ENCODE results near the gene VCL. TPM values are rescaled to one million over a fixed set of nuclear protein-coding genes. Genes with fewer than 3 reads are reported as not detected.

VCL gene
- total RNA-seq, 1 experiment from 2014 or later, result 106 TPM

- TF ChIP-seq TCF7L2 (IDR thresholded peaks at IDR 0.05; ENCODE audit: borderline replicate concordance, extremely low read depth, insufficient read depth, insufficient read length), result no peak
Measured at GRCh38 chr10:74063256-74063655, 65.3 kb downstream of the VCL start (continued).

GRCh38 chr10:74067373-74068352 is 69.7 kb downstream of the VCL start:
- RAD21 ChIA-PET (ENCODE audit: low non-redundant PET in 1 of 2, low total read pairs in 2 of 2, uncharacterized antibody in 2 of 2, unreplicated experiment in 2 of 2), result no interaction called here
- Histone ChIP-seq H3K36me3 (ENCODE audit: control insufficient read depth in 1 of 2, insufficient read depth in 2 of 2, low read length in 2 of 2) (peaks cover 0 to 22% of the 10 kb centered on the region in 2 experiments; a peak in 1 of 4 replicates), H3K4me1 (ENCODE audit: control insufficient read depth in 1 of 2, insufficient read depth in 2 of 2, low read length in 2 of 2) (peaks cover 0 to 10% of the 10 kb centered on the region in 2 experiments; a peak in 2 of 4 replicates), H3K9me2 (ENCODE audit: insufficient read depth) (no peaks in the 10 kb centered on the region), H3K9me3 (ENCODE audit: control insufficient read depth in 1 of 2, insufficient read depth in 1 of 2, low read depth in 1 of 2, low read length in 2 of 2) (no peaks in the 10 kb centered on the region), H3K27me3 (ENCODE audit: insufficient read depth, low read length) (no peaks in the 10 kb centered on the region), H4K20me1 (ENCODE audit: insufficient read depth) (no peaks in the 10 kb centered on the region), H3K27ac (ENCODE audit: low read depth, low read length) (no peak overlapping the region), H3K4me3 (replicated peaks in 1 of 2; ENCODE audit: low read depth in 1 of 2, low read length in 2 of 2) (no peak overlapping the region), H3K4me2 (ENCODE audit: low read length) (no peak overlapping the region), H3K9ac (ENCODE audit: low read length) (no peak overlapping the region), H2AFZ (ENCODE audit: low read depth, low read length, poor library complexity, severe bottlenecking) (no peak overlapping the region), H3K79me2 (ENCODE audit: insufficient read depth, low read length) (peaks cover 78% of the 10 kb centered on the region)
- DNase-seq (ENCODE audit: low read depth, low spot score) (no peak), ATAC-seq (no peak)
- BruUV-seq (replicated peaks), result no TSS peak
- POLR2A ChIA-PET, result interaction anchor here (1.4 kb wide), 1 partner anchor 16 kb away, joined by 7 read pairs; no protein-coding TSS in a partner anchor
- intact Hi-C loops (cut with micrococcal nuclease), result no loop called here
- TF ChIP-seq, protein P1, sequence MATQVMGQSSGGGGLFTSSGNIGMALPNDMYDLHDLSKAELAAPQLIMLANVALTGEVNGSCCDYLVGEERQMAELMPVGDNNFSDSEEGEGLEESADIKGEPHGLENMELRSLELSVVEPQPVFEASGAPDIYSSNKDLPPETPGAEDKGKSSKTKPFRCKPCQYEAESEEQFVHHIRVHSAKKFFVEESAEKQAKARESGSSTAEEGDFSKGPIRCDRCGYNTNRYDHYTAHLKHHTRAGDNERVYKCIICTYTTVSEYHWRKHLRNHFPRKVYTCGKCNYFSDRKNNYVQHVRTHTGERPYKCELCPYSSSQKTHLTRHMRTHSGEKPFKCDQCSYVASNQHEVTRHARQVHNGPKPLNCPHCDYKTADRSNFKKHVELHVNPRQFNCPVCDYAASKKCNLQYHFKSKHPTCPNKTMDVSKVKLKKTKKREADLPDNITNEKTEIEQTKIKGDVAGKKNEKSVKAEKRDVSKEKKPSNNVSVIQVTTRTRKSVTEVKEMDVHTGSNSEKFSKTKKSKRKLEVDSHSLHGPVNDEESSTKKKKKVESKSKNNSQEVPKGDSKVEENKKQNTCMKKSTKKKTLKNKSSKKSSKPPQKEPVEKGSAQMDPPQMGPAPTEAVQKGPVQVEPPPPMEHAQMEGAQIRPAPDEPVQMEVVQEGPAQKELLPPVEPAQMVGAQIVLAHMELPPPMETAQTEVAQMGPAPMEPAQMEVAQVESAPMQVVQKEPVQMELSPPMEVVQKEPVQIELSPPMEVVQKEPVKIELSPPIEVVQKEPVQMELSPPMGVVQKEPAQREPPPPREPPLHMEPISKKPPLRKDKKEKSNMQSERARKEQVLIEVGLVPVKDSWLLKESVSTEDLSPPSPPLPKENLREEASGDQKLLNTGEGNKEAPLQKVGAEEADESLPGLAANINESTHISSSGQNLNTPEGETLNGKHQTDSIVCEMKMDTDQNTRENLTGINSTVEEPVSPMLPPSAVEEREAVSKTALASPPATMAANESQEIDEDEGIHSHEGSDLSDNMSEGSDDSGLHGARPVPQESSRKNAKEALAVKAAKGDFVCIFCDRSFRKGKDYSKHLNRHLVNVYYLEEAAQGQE (IDR thresholded peaks at IDR 0.05; ENCODE audit: low read depth), result no peak
- no peak for TF ChIP-seq ELF1 (IDR thresholded peaks at IDR 0.05; ENCODE audit: borderline replicate concordance, low read depth)
- TF ChIP-seq EZH2 (IDR thresholded peaks at IDR 0.05), result no peak
- CTCF ChIA-PET, result no interaction called here

Measured in HCT116 (cell line).